ENCODE results near the gene CACNA2D2.

- no peak for TF ChIP-seq POLR2A (IDR thresholded peaks at IDR 0.05; ENCODE audit: insufficient read depth in 1 of 2, low read depth in 2 of 2, low read length in 2 of 2)
- TF ChIP-seq YEATS2 (CRISPR knock-in tag; IDR thresholded peaks at IDR 0.05; ENCODE audit: borderline replicate concordance), result no peak
These were observed 7.6 kb downstream of the CACNA2D2 start for GRCh38 chr3:50495609-50496423.

All from HepG2 (cell line).